Neuronal stem cell (in vitro differentiated cells): Measurements from ENCODE around the gene TUBB3.

Experiments
- DNase-seq: peaks from one replicate; pipeline ENCODE4 v3.0.0-alpha.2; 2013; ENCODE audit warnings: low spot score
- H2AFZ ChIP-seq: one replicate; pipeline ENCODE4 v1.6.1; 2013; ENCODE audit warnings: mild to moderate bottlenecking, low read length, inconsistent platforms
- H2AK5ac ChIP-seq: 2 replicates; pipeline ENCODE4 v1.6.1; 2013; ENCODE audit warnings: low read depth, mild to moderate bottlenecking, inconsistent platforms, low read length, moderate library complexity, mixed read lengths
- H2BK120ac ChIP-seq: 2 replicates; pipeline ENCODE4 v1.6.1; 2013; ENCODE audit warnings: low read depth, mild to moderate bottlenecking, inconsistent platforms, low read length, moderate library complexity, mixed read lengths
- H2BK12ac ChIP-seq: one replicate; pipeline ENCODE4 v1.6.1; 2013; ENCODE audit warnings: low read length, inconsistent platforms
- H2BK15ac ChIP-seq: 2 replicates; pipeline ENCODE4 v1.6.1; 2013; ENCODE audit warnings: mild to moderate bottlenecking, low read length, inconsistent platforms, mixed read lengths
- H2BK5ac ChIP-seq: one replicate; pipeline ENCODE4 v1.6.1; 2013; ENCODE audit warnings: inconsistent platforms, mild to moderate bottlenecking, low read length, moderate library complexity
- H3K14ac ChIP-seq: one replicate; pipeline ENCODE4 v1.6.1; 2013; ENCODE audit warnings: low read length, inconsistent platforms
- H3K18ac ChIP-seq: 2 replicates; pipeline ENCODE4 v1.6.1; 2013; ENCODE audit warnings: low read length, inconsistent platforms
- H3K23ac ChIP-seq: 2 replicates; pipeline ENCODE4 v1.6.1; 2013; ENCODE audit warnings: low read depth, mild to moderate bottlenecking, mixed read lengths, low read length, inconsistent platforms; ENCODE audit not compliant: poor library complexity
- H3K27ac ChIP-seq: replicated peaks from 3 replicates; pipeline ENCODE4 v1.5.1; 2013; ENCODE audit warnings: low read length, inconsistent platforms
- H3K27me3 ChIP-seq, 3 experiments: 2 replicates each; pipeline ENCODE4 v1.6.1; 2013; ENCODE audit warnings: low read length in 3 of 3, mild to moderate bottlenecking in 2 of 3, inconsistent platforms in 1 of 3, low read depth in 1 of 3, mixed read lengths in 1 of 3, moderate library complexity in 1 of 3; ENCODE audit not compliant: control insufficient read depth in 3 of 3, insufficient read depth in 3 of 3
- H3K36me3 ChIP-seq, 2 donors: replicated peaks in 1 of 2; 2 replicates each; pipeline ENCODE4 v1.6.1; 2013; ENCODE audit warnings: low read length in 2 of 2; ENCODE audit not compliant: control insufficient read depth in 2 of 2, insufficient read depth in 2 of 2
- H3K4ac ChIP-seq: 2 replicates; pipeline ENCODE4 v1.6.1; 2013; ENCODE audit warnings: inconsistent platforms, mild to moderate bottlenecking, low read length, moderate library complexity
- H3K4me1 ChIP-seq, 2 donors: 1 replicate in 1 of 2; 2 replicates in 1 of 2; pipeline ENCODE4 v1.6.1; 2013; ENCODE audit warnings: low read length in 2 of 2, low read depth in 1 of 2; ENCODE audit not compliant: control insufficient read depth in 2 of 2, insufficient read depth in 1 of 2
- H3K4me2 ChIP-seq: one replicate; pipeline ENCODE4 v1.6.1; 2013; ENCODE audit warnings: mild to moderate bottlenecking, low read length, inconsistent platforms; ENCODE audit not compliant: insufficient read depth, poor library complexity, severe bottlenecking
- H3K4me3 ChIP-seq, 2 donors: 2 replicates each; pipeline ENCODE4 v1.5.1; 2013; ENCODE audit warnings: low read length in 2 of 2, mild to moderate bottlenecking in 2 of 2, inconsistent platforms in 1 of 2, moderate library complexity in 1 of 2
- H3K79me1 ChIP-seq: one replicate; pipeline ENCODE4 v1.6.1; 2013; ENCODE audit warnings: low read depth, mild to moderate bottlenecking, inconsistent platforms, low read length, moderate library complexity
- H3K9ac ChIP-seq: one replicate; pipeline ENCODE4 v1.6.1; 2013; ENCODE audit warnings: mild to moderate bottlenecking, low read depth, low read length, inconsistent platforms; ENCODE audit not compliant: poor library complexity
- H3K9me3 ChIP-seq, 2 donors: replicated peaks in 1 of 2; 2 replicates each; pipeline versions ENCODE3 to v1.6.1; 2013; ENCODE audit warnings: low read length in 2 of 2, mild to moderate bottlenecking in 2 of 2, inconsistent platforms in 1 of 2, low read depth in 1 of 2, mixed read lengths in 1 of 2, moderate library complexity in 1 of 2; ENCODE audit not compliant: control insufficient read depth in 2 of 2, insufficient read depth in 1 of 2
- H4K8ac ChIP-seq: one replicate; pipeline ENCODE4 v1.6.1; 2013; ENCODE audit warnings: low read depth, mild to moderate bottlenecking, inconsistent platforms, low read length, moderate library complexity
- H4K91ac ChIP-seq: one replicate; pipeline ENCODE4 v1.6.1; 2013; ENCODE audit warnings: low read length, low read depth, mild to moderate bottlenecking, inconsistent platforms; ENCODE audit not compliant: poor library complexity
- WGBS, 2 donors: extraction: QIAGEN DNeasy Blood & Tissue Kit; methylation state at CpG; one replicate each; pipeline ENCODE4 v1.1.7; 2013; ENCODE audit warnings: missing lambda C conversion rate in 2 of 2, mixed read lengths in 1 of 2; ENCODE audit not compliant: insufficient read length in 2 of 2, insufficient replicate concordance in 1 of 2; ENCODE audit errors: extremely low coverage in 2 of 2; 5-methylcytosine and 5-hydroxymethylcytosine counted together

TUBB3 gene

GRCh38 chr16:89973654-89974335, 50.7 kb downstream of the TUBB3 start:
- Histone ChIP-seq H3K27ac (no peak overlapping the region), H3K4ac (no peak overlapping the region), H4K91ac (no peak overlapping the region), H3K18ac (no peak overlapping the region), H3K14ac (no peak overlapping the region), H3K4me1 (peaks cover 7 to 10% of the 10 kb centered on the region in 2 donors), H3K4me3 (peak overlapping the region in 1 of 2 donors; percentile 84), H3K79me1 (peaks cover 10% of the 10 kb centered on the region), H2BK12ac (no peak overlapping the region), H3K9ac (no peak overlapping the region), H3K4me2 (no peak overlapping the region), H3K36me3 (peaks cover 21 to 47% of the 10 kb centered on the region in 2 donors), H3K9me3 (peaks cover 22 to 23% of the 10 kb centered on the region in 2 donors), H3K23ac (no peak overlapping the region), H2AFZ (no peak overlapping the region), H2BK15ac (no peak overlapping the region), H2AK5ac (no peak overlapping the region), H3K27me3 (no peaks in the 10 kb centered on the region), H4K8ac (no peak overlapping the region), H2BK5ac (no peak overlapping the region), H2BK120ac (no peak overlapping the region)
- no peak for DNase-seq
- WGBS, 2 donors, result no CpG with 5 or more reads among the region's 13 CpGs

DNA sequence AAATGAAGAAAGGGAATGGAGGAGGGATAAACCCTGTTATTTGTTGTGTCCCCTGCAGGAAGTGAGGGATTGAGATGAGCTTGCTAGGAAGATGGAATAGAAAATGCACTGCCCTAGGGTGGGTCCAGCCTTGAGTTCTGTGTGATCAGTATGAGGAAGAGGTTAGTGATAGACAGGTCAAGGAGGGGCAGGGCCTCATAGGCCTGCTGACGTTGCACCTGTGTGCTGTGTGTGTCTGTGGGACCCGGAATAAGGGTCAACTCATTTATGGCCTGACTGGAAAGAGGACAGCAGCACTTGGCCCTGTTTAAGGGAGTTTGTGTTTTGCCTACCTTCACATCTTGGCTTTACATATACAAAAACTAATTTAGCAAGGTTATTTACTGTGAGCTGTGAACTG, 51.7 kb downstream of the TUBB3 start:
- H3K9ac ChIP-seq, result no peak overlapping the region
- peaks cover 23 to 50% of the 10 kb centered on the region in 2 donors for H3K36me3 ChIP-seq
- no peak overlapping the region for H2BK12ac ChIP-seq
- no CpG with 5 or more reads among the region's 2 CpGs for WGBS, 2 donors
- H3K18ac ChIP-seq, result no peak overlapping the region
- H3K14ac ChIP-seq, result no peak overlapping the region
- H4K8ac ChIP-seq, result no peak overlapping the region
- DNase-seq, result no peak
- no peak overlapping the region for H2BK15ac ChIP-seq
- H2AFZ ChIP-seq, result no peak overlapping the region
- no peak overlapping the region for H2BK5ac ChIP-seq
- no peak overlapping the region for H3K23ac ChIP-seq
- H3K27me3 ChIP-seq, result no peaks in the 10 kb centered on the region
- H4K91ac ChIP-seq, result no peak overlapping the region
- no peak overlapping the region for H3K4ac ChIP-seq
- H3K27ac ChIP-seq, result no peak overlapping the region
- H3K9me3 ChIP-seq, result peaks cover 20% of the 10 kb centered on the region in 2 donors
- peaks cover 10% of the 10 kb centered on the region for H3K79me1 ChIP-seq
- no peak overlapping the region for H2AK5ac ChIP-seq
- H3K4me1 ChIP-seq, result peaks cover 7 to 10% of the 10 kb centered on the region in 2 donors
- no peak overlapping the region for H3K4me3 ChIP-seq
- no peak overlapping the region for H2BK120ac ChIP-seq
- no peak overlapping the region for H3K4me2 ChIP-seq

- no peaks in the 10 kb centered on the region for H3K9me3 ChIP-seq
- H2BK12ac ChIP-seq, result no peak overlapping the region
- H3K23ac ChIP-seq, result no peak overlapping the region
- no CpG with 5 or more reads among the region's 8 CpGs for WGBS, 2 donors
- DNase-seq, result no peak
- no peak overlapping the region for H3K27ac ChIP-seq
- peaks cover 50 to 92% of the 10 kb centered on the region in 2 donors for H3K36me3 ChIP-seq
- no peak overlapping the region for H2BK120ac ChIP-seq
- no peak overlapping the region for H3K14ac ChIP-seq
- no peak overlapping the region for H4K91ac ChIP-seq
- H3K4me1 ChIP-seq, result no peaks in the 10 kb centered on the region
- peaks cover 5% of the 10 kb centered on the region for H3K79me1 ChIP-seq
- no peak overlapping the region for H2BK5ac ChIP-seq
- no peak overlapping the region for H3K9ac ChIP-seq
- H3K27me3 ChIP-seq, result no peaks in the 10 kb centered on the region
- no peak overlapping the region for H2AFZ ChIP-seq
- H4K8ac ChIP-seq, result no peak overlapping the region
- H2BK15ac ChIP-seq, result no peak overlapping the region
- H3K4ac ChIP-seq, result no peak overlapping the region
- no peak overlapping the region for H3K4me2 ChIP-seq
- no peak overlapping the region for H2AK5ac ChIP-seq
- H3K4me3 ChIP-seq, result no peak overlapping the region
- no peak overlapping the region for H3K18ac ChIP-seq
Measured at GRCh38 chr16:89981414-89981813, 58.3 kb downstream of the TUBB3 start.

DNA sequence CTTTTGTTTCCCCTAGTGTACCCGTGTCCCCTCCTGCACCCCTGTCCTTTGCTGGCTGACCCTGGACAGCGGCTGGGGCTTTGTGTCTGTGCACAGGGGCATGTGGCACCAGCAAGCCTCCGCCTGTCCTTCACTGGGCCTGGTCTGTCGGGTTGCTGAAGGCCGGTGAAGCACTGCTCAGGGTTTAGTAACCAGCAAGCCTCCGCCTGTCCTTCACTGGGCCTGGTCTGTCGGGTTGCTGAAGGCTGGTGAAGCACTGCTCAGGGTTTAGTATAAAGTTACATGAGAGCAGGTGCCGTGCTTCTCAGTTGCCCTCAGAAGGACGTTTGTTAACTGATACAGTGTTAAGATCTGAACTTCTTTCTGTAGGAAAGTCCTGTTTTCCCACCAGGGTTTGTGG, 59.2 kb downstream of the TUBB3 start:
- Histone ChIP-seq H4K91ac (no peak overlapping the region), H3K4ac (no peak overlapping the region), H3K9me3 (no peaks in the 10 kb centered on the region), H3K4me3 (peak overlapping the region in 1 of 2 donors; percentile 39), H3K27me3 (no peaks in the 10 kb centered on the region), H2AK5ac (no peak overlapping the region), H3K79me1 (peaks cover 5% of the 10 kb centered on the region), H3K4me1 (no peaks in the 10 kb centered on the region), H2BK120ac (no peak overlapping the region), H3K14ac (no peak overlapping the region), H3K4me2 (no peak overlapping the region), H3K23ac (no peak overlapping the region), H3K27ac (no peak overlapping the region), H2BK15ac (no peak overlapping the region), H3K18ac (no peak overlapping the region), H2BK12ac (no peak overlapping the region), H2AFZ (no peak overlapping the region), H3K36me3 (peaks cover 57 to 93% of the 10 kb centered on the region in 2 donors), H2BK5ac (no peak overlapping the region), H4K8ac (no peak overlapping the region), H3K9ac (no peak overlapping the region)
- no CpG with 5 or more reads among the region's 9 CpGs for WGBS, 2 donors
- no peak for DNase-seq
